Measurements from ENCODE around the gene CTSC.

The CTSC gene

DNA sequence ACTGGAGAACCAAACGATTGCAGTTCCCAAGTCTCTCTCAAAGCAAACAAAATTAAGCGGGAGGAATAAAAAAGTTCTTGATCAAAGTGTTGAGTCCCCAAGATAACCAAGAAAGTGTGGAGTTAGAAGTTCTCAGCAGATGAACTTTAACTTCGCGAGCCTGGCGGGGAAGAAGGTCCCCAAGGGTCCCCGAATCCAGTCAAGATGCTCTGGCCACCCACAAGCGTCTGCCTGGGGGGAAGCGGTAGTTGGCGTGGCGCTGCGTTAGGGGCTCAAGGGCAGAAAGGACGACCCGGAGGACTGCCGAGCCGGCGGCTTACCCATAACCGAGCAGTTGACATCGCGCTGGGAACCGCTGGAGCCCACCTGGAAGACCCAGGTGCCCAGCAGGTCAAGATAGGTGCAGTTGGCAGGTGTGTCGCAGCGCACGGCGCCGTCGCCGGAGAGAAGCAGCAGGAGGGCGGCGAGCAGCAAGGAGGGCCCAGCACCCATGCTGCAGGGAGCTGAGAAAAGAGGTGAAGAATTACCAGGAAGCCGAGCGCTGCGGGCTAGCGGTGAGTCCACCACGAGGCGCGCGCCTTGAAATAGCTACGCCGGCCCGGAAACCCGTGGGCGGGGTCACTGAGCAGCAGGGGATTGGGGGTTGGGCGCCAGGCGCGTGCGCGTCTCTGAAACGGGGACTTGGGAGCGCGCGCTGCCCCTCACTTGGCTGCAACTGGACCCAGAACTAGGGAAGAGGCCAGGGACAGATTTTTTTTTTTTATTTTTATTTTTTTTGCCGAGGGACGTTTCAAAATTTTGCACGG is at the start of gene CTSC:
Gene CTSC, minus strand, starts transcription at position 556 of the 806 bp plus-strand sequence. Its CDS starts 64 bp downstream, at position 492.
- peak; percentile 86 for DNase-seq

DNA sequence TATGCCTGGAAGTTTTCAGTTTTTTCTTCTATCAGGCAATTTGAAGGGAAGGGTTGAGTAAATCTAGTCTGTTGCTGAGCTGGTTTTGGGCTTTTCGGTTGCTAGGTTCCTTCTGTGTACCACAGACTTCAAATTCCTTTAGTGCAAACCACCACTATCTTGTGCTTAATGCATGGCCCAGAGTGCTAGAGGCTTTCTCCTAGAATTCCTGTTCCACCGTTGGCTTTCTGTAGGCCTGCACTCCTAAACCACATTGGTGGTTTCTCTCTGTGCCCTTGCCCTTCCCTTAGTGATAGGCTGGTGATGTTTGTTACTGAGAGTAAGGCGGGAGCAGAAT is 47.1 kb upstream of the CTSC start:
- DNase-seq = no peak

DNA sequence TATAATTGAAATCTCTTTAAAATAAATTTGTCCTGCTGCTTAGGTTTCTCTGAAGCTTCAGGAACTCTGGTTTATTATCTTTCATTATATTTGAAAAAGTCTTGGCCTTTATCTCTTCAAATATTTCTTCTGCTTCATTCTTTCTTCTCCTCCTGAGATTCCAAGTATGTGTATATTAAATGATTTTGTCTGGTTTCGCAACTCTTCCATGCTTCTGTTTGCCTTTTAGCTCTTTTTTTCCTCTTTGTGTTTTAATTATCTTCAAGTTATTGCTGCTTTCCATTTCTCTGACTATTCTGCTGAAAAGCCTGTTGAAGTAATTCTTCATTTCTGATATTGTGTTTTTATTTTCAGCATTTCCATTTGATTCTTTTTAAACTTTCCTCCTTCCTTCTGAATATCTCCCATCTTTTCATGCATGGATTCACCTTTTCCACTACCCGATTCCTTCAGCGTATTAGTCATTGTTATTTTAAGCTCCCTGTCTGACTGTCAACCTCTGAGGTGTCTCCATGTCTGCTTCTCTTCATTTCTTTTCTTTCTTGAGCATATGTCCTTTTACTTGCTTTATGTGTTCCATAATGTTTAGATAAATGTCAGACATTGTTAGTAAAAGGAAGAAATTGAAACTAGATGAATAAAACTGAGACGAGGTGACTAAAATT is 46.6 kb upstream of the CTSC start:
- no peak for DNase-seq

DNA sequence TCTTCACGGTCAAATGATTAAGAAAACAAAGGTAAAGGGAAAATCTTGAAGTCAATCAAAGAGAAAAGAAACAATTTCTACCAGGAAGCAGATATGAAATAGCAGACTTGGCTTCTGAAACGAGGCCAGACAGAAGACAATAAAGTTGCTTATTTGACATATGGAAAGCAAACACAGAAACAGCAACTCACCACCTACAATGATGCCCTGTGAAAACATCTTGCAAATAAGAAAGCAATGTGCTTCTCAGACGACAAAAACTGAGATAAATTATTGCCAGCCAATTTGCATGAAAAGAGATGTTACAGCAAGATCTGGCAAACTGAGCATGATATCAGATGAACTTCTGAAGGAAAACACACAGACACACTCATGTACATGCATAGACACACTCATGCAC is 45.9 kb upstream of the CTSC start:
- DNase-seq = no peak

DNA sequence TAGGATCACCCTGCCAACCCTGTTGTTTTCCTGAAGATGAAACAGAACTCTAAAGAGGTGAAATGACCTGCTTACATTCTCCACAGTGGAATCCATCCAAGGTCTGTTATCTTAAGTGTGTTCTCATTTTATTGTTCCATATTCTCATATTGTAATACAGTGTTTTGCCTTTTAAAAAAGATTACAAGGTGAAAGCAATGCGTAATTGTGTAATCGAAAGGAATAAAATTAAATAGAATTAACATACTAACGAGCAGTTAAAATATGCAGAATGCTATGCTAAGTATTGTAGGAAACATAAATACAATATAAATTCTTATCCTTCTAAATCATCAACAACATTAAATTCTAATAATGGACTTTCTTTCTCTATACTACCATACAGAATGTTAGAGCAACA is 41.6 kb upstream of the CTSC start:
- no peak for DNase-seq

DNA sequence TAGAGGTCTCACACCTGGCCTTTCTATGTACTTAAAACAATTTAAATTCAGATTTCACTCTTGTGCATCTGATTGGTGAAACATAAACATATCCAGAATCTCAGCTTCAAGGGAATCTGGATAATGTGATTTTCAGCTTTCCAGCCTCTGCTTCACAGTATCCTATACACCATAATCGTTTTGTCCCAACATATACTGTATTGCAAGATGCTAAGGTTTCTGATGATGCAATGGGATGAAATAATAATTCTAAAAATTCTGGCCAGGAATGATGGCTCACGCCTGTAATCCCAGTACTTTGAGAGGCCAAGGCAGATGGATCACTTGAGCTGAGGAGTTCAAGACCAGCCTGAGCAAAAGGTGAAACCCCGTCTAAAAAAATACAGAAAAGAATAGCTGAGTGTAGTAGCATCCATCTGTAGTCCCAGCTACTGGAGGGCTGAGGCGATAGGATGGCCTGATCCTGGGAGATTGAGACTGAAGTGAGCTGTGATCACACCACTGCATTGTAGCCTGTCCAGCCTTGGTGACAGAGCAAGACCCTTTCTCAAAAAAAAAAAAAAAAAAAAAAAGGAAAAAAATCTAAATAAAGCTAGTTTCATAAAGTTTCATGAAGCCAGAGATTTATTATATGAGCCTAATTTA is 41.0 kb upstream of the CTSC start:
- no peak for DNase-seq

DNA sequence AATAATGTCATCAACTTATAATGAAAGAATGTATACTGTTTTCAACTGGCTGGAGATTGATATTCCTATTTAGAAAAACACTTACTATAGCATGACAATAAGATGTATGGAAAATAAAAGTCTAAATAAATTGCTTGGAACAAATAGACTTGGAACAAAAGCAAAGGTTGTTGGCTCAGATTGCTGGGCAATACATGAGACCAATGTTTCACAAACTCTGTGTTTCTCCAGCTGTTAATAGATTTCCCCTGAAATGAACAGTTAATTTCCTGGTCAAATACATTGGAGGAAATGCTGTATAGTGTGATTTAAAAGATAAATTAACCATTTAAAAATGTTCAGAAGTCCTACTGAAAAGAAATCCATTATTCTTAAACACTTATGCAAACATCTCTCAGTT is 40.1 kb upstream of the CTSC start:
- DNase-seq = no peak

DNA sequence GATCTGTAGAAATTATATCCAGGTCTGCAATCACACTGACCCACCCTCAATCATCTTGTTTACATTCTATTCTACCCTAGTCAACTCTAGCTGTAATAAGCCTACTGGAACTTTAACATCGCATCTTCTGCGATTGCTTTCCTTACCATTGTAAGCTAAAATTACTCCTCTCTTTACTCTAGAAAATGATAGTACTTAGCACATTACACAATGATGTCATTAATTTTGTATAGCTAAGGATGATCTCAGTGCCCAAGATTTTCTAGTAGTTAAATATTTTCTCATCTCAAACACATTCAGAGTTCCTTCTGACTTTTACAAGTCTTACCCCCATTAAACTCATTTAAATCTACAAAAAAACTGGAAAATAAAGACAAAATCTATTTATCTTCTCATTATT is 39.6 kb upstream of the CTSC start:
- no peak for DNase-seq

DNA sequence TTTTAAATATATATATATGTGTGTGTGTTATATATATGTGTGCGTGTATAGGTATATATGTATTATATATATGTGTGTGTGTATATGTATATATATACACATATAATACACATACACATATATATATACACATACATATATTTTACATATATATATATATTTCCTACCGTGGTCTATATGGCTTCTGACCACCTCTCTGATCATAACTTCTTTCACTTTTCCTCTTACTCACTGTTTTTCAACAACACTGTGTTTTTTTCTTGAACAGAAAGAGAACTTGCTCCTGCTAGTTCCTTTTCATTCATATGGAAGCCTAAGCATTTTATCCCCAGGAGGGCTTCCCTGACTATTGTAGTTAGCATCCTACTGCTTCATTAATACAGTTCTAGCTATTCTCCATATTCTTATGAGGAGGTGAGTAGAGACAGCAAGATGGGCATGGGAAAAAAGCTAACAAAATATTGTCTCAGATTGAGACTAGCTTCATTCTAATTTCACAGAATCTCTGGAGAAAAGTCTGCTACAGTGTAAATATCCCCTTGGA is 38.5 kb upstream of the CTSC start:
- no peak for DNase-seq

DNA sequence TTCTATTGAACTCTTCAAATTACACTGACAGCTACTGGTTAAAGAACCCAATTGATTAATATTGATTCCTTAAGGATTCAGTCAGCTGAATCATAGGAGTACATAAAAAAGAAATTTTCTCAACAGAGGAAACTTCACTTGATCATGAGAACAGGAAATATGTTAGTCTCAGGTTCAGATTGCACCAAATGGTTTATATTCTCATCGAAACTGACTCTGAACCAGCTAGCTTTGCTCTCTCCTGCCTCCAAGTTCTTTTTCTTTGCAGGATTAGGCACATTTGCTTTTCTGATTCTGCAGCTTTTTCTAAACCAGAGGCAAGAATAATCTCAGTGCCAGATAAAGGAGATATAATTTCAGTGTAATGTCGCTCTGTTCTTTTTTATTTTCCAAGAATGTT is 33.2 kb upstream of the CTSC start:
- DNase-seq = no peak

DNA sequence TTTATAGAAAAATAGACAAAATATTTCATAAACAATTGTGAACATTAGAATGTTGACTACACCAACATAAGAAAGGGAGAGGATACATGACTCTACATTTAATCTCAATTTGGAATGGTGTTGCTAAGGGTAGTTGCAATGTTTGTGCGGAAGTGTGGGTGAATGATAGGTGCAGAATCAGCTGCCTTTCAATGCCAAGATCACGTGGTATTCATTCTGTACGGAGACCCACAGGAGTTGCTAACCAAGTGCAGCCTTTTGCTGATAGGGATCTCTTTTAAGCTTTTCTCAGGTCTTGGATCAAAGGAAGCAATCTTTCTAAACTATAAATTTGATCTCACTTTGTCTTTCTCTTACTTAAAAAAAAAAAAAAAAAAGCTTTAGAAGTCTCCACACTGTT is 29.8 kb upstream of the CTSC start:
- no peak for DNase-seq

DNA sequence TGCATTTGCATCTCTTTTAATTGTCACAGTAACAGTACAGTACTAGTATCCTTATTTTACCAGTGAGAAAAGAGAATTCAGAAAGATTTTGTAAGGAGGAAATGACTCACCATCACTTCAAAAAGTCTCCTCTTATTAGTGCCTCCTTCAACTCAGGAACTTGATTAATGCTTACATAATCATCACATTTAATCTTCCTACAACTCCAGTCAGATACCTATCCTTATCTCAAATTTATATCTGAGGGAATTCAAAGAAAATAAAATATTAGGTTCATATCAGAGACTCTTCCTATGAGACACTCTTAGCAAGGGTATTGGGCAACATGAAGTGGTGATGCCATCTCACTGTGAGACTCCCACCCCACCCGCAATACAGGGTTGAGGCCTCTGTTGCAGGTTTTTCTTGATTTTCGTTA is 26.1 kb upstream of the CTSC start:
- no peak for DNase-seq

DNA sequence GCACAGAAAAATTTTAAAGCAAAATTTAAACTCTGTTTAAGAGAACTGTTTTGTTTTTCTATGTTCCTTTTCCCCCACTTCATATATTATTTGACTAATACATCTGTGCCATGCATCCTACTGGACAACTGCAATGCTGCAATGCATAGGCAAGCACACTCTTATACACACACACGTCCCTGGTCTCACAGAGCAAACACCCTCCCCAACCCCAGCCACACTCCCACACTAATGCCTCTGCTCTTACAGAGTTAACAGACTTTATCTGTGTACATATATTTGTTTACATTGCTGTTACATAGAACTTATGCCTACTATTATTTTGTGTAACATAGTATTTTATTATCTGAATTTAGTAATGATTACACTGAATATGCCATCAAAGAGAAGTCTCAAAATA is 25.5 kb upstream of the CTSC start:
- DNase-seq = no peak

DNA sequence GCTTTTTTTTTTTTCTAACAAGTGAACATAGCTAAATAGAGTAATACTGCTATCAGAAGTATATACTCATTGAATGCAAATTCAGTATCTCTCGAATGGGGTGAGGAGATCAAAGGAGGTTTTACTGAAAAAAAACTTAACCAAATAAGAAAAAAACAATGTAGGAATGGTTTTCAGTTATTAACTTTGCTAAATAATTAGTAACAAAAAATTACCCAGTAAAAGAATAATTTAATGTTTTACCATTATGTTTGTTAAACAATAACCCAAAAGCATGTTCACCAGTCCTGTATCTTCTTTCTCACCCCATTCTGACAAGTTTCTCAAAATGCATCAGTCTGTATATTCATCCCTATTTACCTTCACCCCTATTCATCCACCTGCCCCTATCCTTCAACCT is 22.6 kb upstream of the CTSC start:
- no peak for DNase-seq

DNA sequence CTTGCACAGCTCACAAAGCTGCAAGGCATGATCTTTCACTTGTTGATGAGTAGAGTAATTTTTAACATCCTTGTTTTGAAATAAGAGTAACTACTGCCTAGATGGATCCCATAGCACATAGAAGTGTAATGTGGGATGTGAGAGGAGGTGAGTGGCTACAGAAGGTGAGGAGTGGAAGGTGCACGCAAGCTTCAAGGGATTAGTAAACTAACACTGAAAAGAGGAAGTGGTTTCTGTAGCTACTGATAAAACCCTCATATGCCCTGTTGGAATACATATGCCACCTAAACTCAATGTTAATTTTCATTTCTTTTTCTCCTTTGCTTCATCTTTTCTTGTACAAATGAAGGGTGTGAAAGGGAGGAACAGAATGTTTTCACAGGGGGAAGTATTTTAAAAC is 22.0 kb upstream of the CTSC start:
- no peak for DNase-seq

DNA sequence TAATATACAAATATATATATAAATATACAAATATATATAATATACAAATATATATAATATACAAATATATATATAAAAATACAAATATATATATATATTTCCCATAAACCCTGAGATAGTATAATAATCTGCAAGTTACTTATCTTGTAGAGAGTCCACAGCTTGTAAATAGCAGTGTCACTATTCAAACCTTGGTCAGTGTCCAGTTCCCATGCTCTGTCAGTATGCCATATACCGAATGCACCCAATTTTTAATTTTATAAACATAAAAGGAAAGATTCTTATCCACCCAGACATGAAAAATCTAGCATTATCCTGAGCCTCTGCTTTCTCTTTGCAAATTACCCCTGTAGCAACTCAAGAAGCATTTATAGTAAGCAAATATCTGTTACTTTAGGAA is 21.6 kb upstream of the CTSC start:
- no peak for DNase-seq

DNA sequence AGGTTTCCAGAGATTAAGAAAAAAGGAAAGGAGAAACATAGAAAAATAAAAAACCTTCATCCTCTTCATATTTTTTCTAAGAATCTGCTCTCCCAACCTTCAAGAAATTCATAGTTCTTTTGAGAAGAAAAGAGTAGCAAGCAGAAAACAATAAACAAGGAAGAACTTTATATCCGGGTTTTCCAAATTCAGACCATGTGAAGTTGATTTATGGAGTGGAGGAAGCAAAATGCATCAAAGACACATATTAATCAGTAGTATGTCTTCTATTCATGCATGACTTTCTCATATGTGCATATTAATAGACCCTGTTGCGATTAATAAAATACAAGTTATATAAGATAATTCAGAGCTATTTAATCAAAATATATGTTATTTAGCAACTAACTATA is 20.5 kb upstream of the CTSC start:
- no peak for DNase-seq

DNA sequence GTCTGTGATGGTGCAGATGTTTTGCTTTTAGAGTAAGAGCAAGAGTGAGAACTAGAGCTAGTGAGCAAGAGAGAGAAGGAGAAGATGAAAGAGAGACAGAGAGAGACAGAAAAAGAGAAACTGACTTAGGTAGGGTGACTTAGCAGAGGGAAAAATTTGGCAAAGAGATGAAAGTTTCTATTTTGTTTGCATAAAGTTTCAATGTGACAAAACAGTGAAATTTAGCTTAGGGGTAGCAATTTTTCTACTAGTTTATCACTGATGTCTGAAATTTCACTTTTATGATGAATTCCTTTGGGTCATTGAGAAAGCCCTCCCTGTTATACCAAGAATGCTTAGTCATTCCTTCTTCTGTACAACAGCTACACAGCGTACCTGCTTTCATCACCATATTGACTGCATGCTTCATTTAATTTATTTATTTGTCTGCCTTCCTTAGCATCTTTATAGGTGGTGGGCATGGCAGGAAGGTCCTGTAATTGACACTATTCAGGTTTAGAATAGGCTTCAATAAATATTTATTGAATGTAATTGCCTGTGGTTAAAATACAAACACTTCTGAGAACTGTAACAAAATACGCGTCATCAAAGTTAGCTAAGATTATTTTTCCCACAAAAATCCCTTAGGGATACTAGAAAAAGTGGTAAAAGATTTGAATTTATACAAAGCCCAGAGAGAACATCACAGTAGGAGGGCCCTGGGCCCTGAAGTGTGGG is 19.9 kb upstream of the CTSC start:
- no peak for DNase-seq

DNA sequence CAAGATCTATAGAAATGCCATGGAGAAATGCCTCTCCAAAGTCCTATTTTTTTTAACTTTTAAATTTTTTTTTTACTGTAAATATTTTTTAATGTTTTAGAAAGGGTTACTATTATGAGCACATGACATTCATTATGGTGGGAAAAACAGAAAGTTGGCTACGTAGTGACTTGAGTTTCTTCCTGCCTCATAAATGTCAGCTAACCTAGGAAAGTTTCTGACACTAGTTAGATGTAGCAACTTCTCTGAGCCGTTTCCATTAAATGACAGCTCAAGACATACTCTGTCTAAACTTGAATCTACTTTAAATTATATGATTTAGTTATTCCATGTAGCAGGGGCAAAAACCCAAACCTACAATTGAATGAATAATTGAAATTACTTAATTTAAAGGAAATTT is 18.4 kb upstream of the CTSC start:
- no peak for DNase-seq

DNA sequence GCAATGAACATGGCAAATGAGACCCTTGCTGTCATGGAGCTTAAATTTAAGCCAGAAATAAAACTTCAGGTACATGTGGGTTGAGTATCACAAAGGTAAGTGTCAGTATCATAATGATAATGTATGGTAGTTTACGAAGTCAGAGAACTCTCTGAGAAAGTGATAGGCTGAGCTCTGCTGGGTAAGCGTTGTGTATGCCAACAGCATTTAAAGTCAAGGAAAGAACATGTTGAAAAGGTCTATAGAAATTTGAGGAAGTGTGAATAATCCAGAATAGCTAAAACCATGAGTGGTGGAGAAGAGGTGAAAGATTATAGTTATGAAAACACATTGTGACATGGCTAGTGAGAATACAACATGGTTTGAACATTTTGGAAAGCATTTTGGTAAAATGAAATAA is 17.4 kb upstream of the CTSC start:
- no peak for DNase-seq

DNA sequence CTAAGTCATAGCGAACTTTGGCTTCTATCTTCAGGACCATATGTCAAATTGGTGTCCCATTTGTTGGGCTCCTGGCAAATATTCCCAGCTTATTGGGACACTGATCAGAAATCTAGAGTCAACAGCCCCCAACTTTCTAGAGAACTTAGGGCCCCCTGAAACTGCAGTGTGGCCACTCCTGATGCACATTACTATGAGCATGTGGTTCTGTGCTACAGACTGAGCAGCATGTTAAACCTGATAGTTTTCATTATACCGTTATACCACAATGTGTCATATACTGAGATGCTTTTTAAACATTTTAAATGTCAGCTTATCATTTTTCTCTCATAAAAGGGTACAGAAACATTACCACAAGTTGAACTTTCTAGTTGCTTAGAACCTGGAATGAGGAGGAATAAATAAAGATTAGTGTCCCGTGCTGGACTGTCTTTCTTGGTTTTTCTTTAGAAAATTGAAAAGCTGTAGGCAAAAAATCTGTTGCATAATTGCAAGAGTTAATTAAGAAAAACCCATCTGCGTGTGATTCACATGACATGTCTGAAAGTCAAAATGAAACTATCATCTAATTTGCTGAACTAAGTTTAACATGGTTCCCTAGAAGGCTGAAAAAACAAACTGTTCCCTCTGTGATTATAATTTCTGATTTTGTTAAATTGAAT is 16.4 kb upstream of the CTSC start:
- no peak for DNase-seq

DNA sequence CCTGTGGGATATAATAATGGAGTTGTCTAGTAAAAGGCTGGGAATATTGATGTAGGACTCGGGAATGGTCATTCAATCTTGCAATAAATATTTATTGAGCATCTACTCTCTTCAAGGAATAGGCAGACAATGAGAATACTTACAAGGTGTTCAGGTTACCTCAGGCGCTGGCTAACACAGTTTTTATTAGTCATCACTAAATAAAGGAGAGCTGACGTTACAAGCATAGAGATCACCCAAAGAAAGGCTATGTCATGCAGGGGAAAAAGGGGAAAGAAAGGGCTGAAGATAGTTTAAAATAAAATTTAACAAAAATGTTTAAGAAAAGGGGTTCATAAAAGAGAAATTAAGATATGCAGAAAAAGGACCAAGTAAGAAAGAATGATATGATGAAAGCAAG is 15.8 kb upstream of the CTSC start:
- no peak for DNase-seq

DNA sequence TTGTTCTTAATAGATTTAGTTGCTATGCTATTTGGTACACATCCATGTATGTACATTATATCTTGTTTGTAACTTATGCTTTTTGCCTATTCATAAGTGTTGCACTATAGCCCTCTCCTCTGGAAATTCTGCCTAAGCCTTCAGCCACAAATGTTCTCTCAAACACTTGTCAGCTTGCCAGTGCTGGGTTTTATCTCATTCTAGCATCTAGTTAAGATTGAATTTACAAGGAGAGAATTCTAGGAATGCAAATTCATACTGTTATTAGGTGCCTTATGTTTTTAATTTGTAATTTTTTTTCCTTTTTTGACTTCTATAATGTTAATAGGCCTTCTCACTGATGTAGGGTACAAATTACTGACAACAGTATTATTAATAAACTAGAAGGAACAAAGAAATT is 14.6 kb upstream of the CTSC start:
- no peak for DNase-seq

Measured in stimulated activated CD4-positive, alpha-beta T cell treated with anti-CD3 and anti-CD28 coated beads, Interleukin-12 subunit alpha, Interleukin-12 subunit beta, amount 100 ng/mL, for 4 hours (primary cell).